GM06990 (cell line): ENCODE measurements around the gene THSD4.

Experiments
- DNase-seq: peaks from one replicate; pipeline ENCODE4 v3.0.0-alpha.2; 2011; ENCODE audit not compliant: insufficient read length; ENCODE audit errors: extremely low read depth
- H3K27me3 ChIP-seq: replicated peaks from 2 replicates; pipeline ENCODE4 v1.6.0; 2011; ENCODE audit warnings: low read length; ENCODE audit not compliant: control insufficient read depth, insufficient read depth
- H3K36me3 ChIP-seq: 2 replicates; pipeline ENCODE4 v1.5.1; 2011; ENCODE audit warnings: low read length; ENCODE audit not compliant: control insufficient read depth, insufficient read depth
- H3K4me3 ChIP-seq: replicated peaks from 2 replicates; pipeline ENCODE4 v1.5.1; 2011; ENCODE audit warnings: low read depth, mild to moderate bottlenecking, control low read depth, low read length
- CTCF ChIP-seq: IDR thresholded peaks from 2 replicates; pipeline ENCODE4 v1.5.1; 2011; ENCODE audit warnings: low read length, control low read depth, mild to moderate bottlenecking, inconsistent platforms; ENCODE audit not compliant: insufficient read depth, poor library complexity, severe bottlenecking

The THSD4 gene

GRCh38 chr15:71785996-71786395 is 670.7 kb downstream of the THSD4 start:
- no peak overlapping the region for H3K4me3 ChIP-seq
- no peaks in the 10 kb centered on the region for H3K36me3 ChIP-seq
- no peaks in the 10 kb centered on the region for H3K27me3 ChIP-seq
- no peak for TF ChIP-seq CTCF
- DNase-seq = no peak

- Histone ChIP-seq H3K4me3 (no peak overlapping the region), H3K36me3 (no peaks in the 10 kb centered on the region), H3K27me3 (no peaks in the 10 kb centered on the region)
- no peak for TF ChIP-seq CTCF
- DNase-seq = no peak
These were observed 671.4 kb downstream of the THSD4 start for GRCh38 chr15:71786673-71787072.

- Histone ChIP-seq H3K4me3 (no peak overlapping the region), H3K27me3 (peaks cover 1% of the 10 kb centered on the region), H3K36me3 (no peaks in the 10 kb centered on the region)
- no peak for DNase-seq
- TF ChIP-seq CTCF = no peak
These were observed 673.6 kb downstream of the THSD4 start for GRCh38 chr15:71788646-71789579.

- no peaks in the 10 kb centered on the region for H3K36me3 ChIP-seq
- DNase-seq = no peak
- H3K27me3 ChIP-seq = peaks cover 1% of the 10 kb centered on the region
- no peak for TF ChIP-seq CTCF
- no peak overlapping the region for H3K4me3 ChIP-seq
These were observed 674.3 kb downstream of the THSD4 start for GRCh38 chr15:71789616-71790015.

- no peak overlapping the region for H3K4me3 ChIP-seq
- no peak for DNase-seq
- no peaks in the 10 kb centered on the region for H3K36me3 ChIP-seq
- TF ChIP-seq CTCF = no peak
- peaks cover 1% of the 10 kb centered on the region for H3K27me3 ChIP-seq
These were observed 674.8 kb downstream of the THSD4 start for GRCh38 chr15:71790081-71790480.
